Stomach (tissue), 4 donors: ENCODE data around the gene CTNNA3.

ENCODE experiments used
- CTCF ChIP-seq, 7 experiments: fragments of 450-650 bp in 4 of 7; fragments of 200-600 bp in 3 of 7; sonication (generic) in 3 of 7; IDR thresholded peaks; one replicate each; pipeline ENCODE4 v1.5.1; 2016 to 2019; ENCODE audit warnings: antibody characterized with exemption in 7 of 7, control low read depth in 2 of 7, mild to moderate bottlenecking in 1 of 7
- POLR2A ChIP-seq, 4 donors: fragments of 450-650 bp; IDR thresholded peaks; one replicate each; pipeline ENCODE4 v1.6.1; 2016; ENCODE audit warnings: antibody characterized with exemption in 4 of 4, control low read depth in 2 of 4, mild to moderate bottlenecking in 1 of 4, moderate library complexity in 1 of 4

- TF ChIP-seq CTCF (IDR thresholded peaks at IDR 0.05) (no peak), POLR2A (IDR thresholded peaks at IDR 0.05) (no peak)
These were observed 1140.9 kb downstream of the CTNNA3 start for GRCh38 chr10:66555061-66555460.
